Memory B cell (primary cell): ENCODE measurements around the gene CACNA2D2.

Experiments used
- ATAC-seq: fragments of 150-1000 bp; cut with Tn5 transposase; 2 replicates; pipeline ENCODE4 v1.10.0; 2021; ENCODE audit warnings: low read depth, mild to moderate bottlenecking, moderate library complexity
- DNase-seq, 2 donors: peaks; one replicate each; pipeline ENCODE4 v3.0.0; 2022; ENCODE audit warnings: low spot score in 2 of 2
- H3K27ac Mint-ChIP-seq: one replicate; pipeline ENCODE4 v1.8.0; 2022; ENCODE audit warnings: mild to moderate bottlenecking, moderate library complexity, mixed read lengths
- H3K27me3 Mint-ChIP-seq: one replicate; pipeline ENCODE4 v1.8.0; 2022; ENCODE audit warnings: mixed read lengths
- H3K36me3 Mint-ChIP-seq: one replicate; pipeline ENCODE4 v1.8.0; 2022; ENCODE audit warnings: mild to moderate bottlenecking, mixed read lengths
- H3K4me1 Mint-ChIP-seq: one replicate; pipeline ENCODE4 v1.8.0; 2022; ENCODE audit warnings: mixed read lengths
- H3K4me3 Mint-ChIP-seq: one replicate; pipeline ENCODE4 v1.8.0; 2022; ENCODE audit warnings: mild to moderate bottlenecking, moderate library complexity, mixed read lengths
- H3K9me3 Mint-ChIP-seq: one replicate; pipeline ENCODE4 v1.8.0; 2022; ENCODE audit warnings: mixed read lengths

The CACNA2D2 gene

DNA sequence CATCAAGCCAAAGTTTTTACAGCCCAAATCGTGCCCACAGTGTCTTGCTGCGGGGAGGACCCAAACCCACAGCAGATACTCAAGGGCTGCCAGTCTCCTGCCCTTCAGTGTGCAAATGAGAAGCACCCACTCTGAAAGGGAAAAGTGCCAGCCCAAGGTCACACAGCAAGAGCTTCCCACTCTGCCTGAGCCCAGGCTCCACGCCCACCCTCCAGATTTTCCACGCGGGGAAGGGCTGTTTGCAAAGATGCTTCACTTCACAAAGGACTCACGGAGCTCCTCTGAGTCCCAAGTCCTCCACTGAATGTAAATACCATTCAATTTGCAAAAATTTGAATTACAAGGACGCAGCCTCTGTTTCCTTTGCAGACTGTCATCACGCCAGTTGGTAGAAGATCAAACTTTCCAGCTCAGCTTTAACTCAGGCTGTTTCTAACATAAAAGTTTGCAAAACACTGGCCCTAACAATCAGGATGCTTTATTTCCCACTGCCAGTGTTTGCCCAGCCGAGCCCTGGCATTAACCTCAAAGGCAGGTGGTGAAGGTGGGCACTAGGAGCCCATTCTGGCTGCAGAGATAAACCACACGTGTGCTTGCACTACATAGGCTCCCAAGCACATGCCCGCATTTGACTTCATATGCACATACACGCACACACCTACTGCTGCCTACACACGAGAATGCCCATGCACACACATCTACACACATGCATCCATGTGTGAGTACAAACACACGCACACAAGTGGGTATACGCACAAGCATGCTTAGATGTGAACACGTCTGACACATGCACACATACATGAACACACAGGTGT lies 7.6 kb downstream of the CACNA2D2 start:
- H3K36me3 Mint-ChIP-seq: no peaks in the 10 kb centered on the region
- H3K4me1 Mint-ChIP-seq: no peaks in the 10 kb centered on the region
- no peak for DNase-seq
- no peak for ATAC-seq
- no peak overlapping the region for H3K27ac Mint-ChIP-seq
- H3K9me3 Mint-ChIP-seq: peaks cover 1% of the 10 kb centered on the region
- peaks cover 17% of the 10 kb centered on the region for H3K27me3 Mint-ChIP-seq
- no peak overlapping the region for H3K4me3 Mint-ChIP-seq

DNA sequence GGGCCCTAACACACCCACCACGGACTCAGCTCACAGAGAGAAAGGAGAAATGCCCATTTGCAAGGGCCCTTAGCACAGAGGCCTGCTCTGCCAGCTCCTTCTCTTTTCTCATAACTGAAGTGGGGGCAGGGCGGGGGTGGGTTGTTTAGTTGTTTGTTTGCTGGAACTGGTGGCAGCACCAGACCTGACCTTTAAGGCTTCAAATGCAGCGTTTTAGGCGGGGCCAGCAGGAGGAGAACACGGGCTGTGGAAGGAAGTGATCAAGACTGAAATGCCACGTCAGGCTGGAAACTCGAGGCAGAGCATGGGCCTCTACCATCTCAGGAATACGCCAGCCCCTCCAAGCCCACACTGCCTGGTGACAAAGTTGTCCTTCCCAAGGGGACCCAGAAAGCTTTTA lies 9.3 kb downstream of the CACNA2D2 start:
- Mint-ChIP-seq H3K27ac (no peak overlapping the region), H3K4me1 (no peaks in the 10 kb centered on the region), H3K36me3 (no peaks in the 10 kb centered on the region), H3K27me3 (peaks cover 13% of the 10 kb centered on the region), H3K9me3 (peaks cover 1% of the 10 kb centered on the region), H3K4me3 (no peak overlapping the region)
- ATAC-seq (no peak), DNase-seq (no peak)

DNA sequence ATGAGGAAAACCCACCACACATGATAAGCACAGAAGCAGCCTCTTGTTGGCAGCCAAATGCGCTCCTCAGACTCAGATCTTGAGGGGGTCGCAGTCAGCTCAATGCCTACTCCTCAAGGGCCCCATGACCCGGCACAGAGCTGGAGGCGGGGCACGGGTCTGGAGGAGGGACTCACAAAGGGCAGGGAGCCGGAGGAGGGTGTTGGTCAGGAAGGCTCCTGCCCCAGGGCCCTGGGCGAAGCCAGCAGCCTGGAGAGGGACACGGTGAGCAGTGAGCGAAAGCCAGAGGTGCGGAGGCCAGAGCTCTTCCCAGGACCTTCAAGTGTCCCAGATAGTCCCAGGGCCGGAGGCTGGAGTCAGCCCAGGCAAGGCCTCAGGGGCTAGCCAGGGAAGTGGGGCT lies 9.8 kb downstream of the CACNA2D2 start:
- Mint-ChIP-seq H3K27ac (no peak overlapping the region), H3K4me3 (no peak overlapping the region), H3K36me3 (no peaks in the 10 kb centered on the region), H3K27me3 (peaks cover 8% of the 10 kb centered on the region), H3K4me1 (no peaks in the 10 kb centered on the region), H3K9me3 (peaks cover 1% of the 10 kb centered on the region)
- DNase-seq: no peak
- ATAC-seq: no peak

DNA sequence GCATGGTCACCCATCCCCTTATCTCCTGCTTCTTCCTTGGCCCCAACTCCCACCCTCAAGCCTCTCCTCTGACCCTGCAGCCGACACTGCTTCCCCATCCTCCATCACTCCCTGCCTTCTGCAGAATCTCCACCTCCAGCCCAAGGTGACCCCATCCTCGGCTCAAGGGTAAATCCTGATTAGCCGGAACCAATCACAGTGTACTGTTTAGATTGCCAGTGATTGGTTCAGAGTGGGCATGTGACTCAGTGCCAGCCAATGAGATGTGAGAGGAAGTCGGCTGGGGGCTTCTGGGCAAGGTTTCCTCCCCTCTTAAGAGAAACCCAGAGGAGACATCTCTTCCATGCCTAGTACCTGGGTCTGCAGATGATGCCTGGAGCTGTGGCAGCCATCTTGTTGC lies 10.3 kb downstream of the CACNA2D2 start:
- H3K4me1 Mint-ChIP-seq: no peaks in the 10 kb centered on the region
- ATAC-seq: no peak
- H3K9me3 Mint-ChIP-seq: peaks cover 1% of the 10 kb centered on the region
- no peak overlapping the region for H3K27ac Mint-ChIP-seq
- no peak overlapping the region for H3K4me3 Mint-ChIP-seq
- DNase-seq: no peak
- peaks cover 8% of the 10 kb centered on the region for H3K27me3 Mint-ChIP-seq
- H3K36me3 Mint-ChIP-seq: no peaks in the 10 kb centered on the region

DNA sequence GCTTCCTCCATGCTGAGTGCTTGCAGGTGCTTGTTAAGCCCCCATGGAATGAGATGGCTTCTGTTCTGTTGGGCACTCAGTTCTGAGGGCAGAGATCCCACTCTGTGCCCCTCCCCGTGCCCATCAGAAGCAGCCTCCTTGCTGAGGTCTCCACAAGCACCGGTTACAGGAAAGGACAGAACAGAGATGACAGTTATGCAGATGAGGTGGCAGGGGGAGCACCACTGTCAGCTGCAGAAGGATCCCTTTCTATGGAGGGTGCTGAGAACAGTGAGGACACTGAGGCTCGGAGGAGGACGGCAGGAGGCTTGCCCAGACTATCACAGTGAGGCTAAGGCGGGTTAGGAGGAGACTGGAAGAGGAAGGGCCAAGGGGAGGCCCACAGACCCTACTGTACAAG lies 12.4 kb downstream of the CACNA2D2 start:
- Mint-ChIP-seq H3K4me1 (no peaks in the 10 kb centered on the region), H3K27me3 (peaks cover 4% of the 10 kb centered on the region), H3K9me3 (peaks cover 1% of the 10 kb centered on the region), H3K36me3 (no peaks in the 10 kb centered on the region), H3K27ac (no peak overlapping the region), H3K4me3 (no peak overlapping the region)
- ATAC-seq (no peak), DNase-seq (no peak)

DNA sequence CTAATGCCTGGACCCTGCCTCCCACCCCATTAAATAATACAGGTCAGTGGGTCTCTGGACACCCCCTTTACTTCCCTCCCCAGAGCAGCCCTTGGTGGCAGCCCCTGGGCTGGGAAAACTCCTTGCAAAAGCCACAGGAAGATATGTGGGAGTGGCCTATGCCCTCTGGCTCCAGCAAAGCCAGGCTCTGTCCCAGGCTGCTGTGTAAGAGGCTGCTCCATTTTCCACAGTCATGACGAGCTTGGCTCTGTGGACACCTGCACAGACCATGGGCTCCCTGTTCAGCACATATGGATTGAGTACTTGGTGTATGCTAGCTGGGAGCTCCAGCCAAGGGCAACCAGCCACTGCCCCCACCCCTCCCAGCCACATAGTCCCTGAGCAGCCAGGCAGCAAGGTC lies 13.0 kb downstream of the CACNA2D2 start:
- no peak for ATAC-seq
- Mint-ChIP-seq H3K4me3 (no peak overlapping the region), H3K4me1 (no peaks in the 10 kb centered on the region)

DNA sequence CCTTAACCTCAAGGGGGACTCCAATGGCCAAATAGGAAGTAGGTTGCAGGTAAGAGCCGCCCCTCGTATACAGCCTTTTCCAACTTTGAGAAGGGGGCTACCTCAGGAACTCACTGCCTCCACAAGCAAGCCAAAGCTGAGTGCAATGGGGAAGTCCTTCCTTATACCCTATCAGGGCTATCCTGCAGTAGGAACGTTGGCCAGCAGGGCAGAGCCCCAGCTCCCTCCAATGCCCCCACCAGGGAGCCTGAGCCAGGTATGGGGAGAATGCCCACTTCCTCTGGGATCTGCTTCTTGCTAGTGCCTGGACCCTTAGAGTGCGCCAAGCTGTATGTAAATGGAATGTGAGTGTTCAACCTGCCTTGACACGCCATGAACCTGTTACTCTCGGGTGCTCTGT lies 16.3 kb downstream of the CACNA2D2 start:
- DNase-seq (no peak), ATAC-seq (no peak)
- Mint-ChIP-seq H3K36me3 (no peaks in the 10 kb centered on the region), H3K9me3 (no peaks in the 10 kb centered on the region), H3K27me3 (peaks cover 9% of the 10 kb centered on the region), H3K27ac (no peak overlapping the region), H3K4me1 (no peaks in the 10 kb centered on the region), H3K4me3 (no peak overlapping the region)

More for the DNA sequence above, 13.0 kb downstream of the CACNA2D2 start:
- no peak overlapping the region for H3K27ac Mint-ChIP-seq
- no peak for DNase-seq
- peaks cover 4% of the 10 kb centered on the region for H3K27me3 Mint-ChIP-seq
- no peaks in the 10 kb centered on the region for H3K36me3 Mint-ChIP-seq
- peaks cover 1% of the 10 kb centered on the region for H3K9me3 Mint-ChIP-seq

DNA sequence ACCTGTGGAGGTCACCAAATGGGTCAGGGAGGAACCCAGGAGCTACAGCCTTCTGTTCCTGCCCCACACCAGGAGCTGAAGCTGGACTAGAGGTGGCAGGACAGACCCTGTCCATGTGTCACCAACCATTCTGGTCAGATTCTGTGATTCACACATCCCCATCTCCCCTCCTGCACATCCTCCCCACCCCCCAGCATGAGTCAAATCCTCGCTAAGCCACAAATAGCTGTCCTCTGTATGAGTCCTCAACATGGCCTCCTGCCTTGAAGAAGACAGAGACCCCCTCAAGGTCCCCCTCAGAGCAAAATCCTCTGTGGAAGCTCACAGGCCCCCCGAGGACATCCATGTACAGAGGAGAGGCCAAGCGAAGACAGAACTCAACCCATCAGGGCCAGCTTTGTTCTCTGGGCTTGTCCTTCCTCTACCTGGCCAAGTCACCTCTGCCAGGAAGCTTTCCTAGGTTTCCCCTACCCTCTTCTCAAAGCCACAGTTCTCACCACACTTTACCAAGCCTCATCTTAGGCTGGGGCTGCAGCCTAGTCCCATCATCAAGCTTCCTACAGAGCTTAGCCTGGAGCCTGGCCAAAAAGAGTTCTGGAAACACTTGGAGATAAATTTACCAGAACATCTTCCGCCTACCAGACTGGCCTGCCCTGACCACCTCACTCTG lies 17.1 kb downstream of the CACNA2D2 start:
- Mint-ChIP-seq H3K9me3 (no peaks in the 10 kb centered on the region), H3K27me3 (peaks cover 9% of the 10 kb centered on the region), H3K27ac (no peak overlapping the region), H3K4me1 (no peaks in the 10 kb centered on the region), H3K36me3 (no peaks in the 10 kb centered on the region), H3K4me3 (no peak overlapping the region)
- no peak for ATAC-seq
- DNase-seq: no peak

DNA sequence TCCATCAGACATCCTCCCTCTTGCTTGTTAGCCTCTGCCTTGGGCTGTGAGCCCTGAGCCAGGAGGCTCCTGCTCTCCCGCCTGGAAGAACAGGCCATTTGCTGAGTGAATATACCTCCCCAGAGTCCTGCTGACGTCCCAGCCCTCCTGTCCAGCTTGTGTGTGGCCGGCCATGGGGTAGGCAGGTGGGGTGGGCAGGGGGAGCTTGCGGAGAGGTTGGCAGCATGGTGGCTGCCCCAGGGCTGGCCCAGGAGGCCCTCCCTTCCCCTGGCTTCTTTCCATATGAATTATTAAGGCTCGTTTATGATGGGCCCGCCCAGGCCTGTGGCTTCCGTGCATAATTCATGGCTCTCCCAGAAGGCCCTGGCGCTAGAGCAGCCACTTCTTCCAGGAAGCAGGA lies 18.7 kb downstream of the CACNA2D2 start:
- ATAC-seq: no peak
- H3K4me1 Mint-ChIP-seq: no peaks in the 10 kb centered on the region

DNA sequence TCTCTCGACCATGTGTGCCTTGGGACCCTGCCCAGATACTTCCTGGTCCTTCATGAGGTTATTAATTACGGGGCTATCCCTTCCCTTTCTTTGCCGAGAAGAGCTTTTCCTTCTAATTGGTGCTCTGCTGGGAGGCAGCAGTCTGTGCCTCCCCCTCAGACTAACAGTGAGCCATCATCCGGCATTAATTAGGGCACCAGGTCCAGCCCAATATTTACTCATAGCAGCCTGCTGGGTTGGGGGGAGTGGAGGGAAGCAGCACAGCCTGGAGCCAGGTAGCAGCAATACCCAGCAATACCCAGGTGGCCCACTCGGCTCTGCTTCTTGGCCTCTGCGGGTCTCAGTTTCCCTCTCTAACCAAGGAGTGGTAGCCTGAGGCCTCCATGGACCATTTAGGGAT lies 20.1 kb downstream of the CACNA2D2 start:
- no peak overlapping the region for H3K4me3 Mint-ChIP-seq
- DNase-seq: no peak
- H3K27me3 Mint-ChIP-seq: peaks cover 9% of the 10 kb centered on the region
- no peak for ATAC-seq
- no peaks in the 10 kb centered on the region for H3K36me3 Mint-ChIP-seq
- H3K9me3 Mint-ChIP-seq: no peaks in the 10 kb centered on the region
- no peak overlapping the region for H3K27ac Mint-ChIP-seq
- no peaks in the 10 kb centered on the region for H3K4me1 Mint-ChIP-seq

More for the DNA sequence above, 18.7 kb downstream of the CACNA2D2 start:
- Mint-ChIP-seq H3K27ac (no peak overlapping the region), H3K36me3 (no peaks in the 10 kb centered on the region), H3K4me3 (no peak overlapping the region), H3K27me3 (peaks cover 9% of the 10 kb centered on the region), H3K9me3 (no peaks in the 10 kb centered on the region)
- no peak for DNase-seq

DNA sequence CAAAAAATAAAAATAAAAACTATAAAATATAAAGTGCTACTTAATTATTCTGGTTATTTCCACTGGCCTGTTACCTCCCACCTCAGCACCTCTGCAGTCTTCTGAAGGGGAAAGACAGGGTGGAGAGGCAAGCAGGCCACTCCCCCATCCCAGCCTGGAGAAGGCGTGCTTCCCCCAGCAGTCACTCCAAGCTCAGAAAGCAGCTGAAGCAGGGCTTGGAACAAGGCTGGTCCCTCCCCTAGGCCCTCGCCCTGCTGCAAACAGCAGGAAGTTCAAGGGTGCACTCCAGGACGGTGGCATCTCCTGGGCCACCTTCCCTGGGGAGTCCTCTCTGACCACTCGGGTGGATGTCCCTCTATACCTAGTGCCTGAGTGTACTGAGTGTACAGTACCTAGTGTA lies 21.4 kb downstream of the CACNA2D2 start:
- H3K27me3 Mint-ChIP-seq: peaks cover 9% of the 10 kb centered on the region
- H3K4me3 Mint-ChIP-seq: no peak overlapping the region
- ATAC-seq (no peak), DNase-seq (no peak)
- no peak overlapping the region for H3K27ac Mint-ChIP-seq
- H3K4me1 Mint-ChIP-seq: no peaks in the 10 kb centered on the region
- H3K36me3 Mint-ChIP-seq: no peaks in the 10 kb centered on the region
- no peaks in the 10 kb centered on the region for H3K9me3 Mint-ChIP-seq

DNA sequence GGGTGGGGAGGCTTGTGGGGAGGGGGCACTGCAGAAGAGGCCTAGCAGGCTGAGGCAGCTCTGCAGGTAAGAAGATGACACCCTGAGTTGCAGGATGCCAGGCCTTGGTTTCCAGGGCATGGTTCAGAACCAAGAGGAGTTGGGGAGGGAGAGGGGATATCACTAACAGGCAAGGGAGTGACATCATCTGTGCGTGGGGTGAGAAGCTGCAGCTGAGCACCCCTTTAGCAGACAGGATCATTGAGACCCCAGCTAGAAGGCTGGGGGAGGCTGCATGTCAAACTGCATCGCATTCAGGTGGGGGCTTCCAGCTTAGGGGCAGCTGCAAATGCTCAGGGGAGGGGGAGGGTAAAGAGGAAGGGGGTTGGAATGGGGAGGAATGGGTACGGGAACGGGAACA lies 23.0 kb downstream of the CACNA2D2 start:
- H3K36me3 Mint-ChIP-seq: no peaks in the 10 kb centered on the region
- no peak for DNase-seq
- H3K27me3 Mint-ChIP-seq: peaks cover 8% of the 10 kb centered on the region
- H3K4me3 Mint-ChIP-seq: no peak overlapping the region
- H3K27ac Mint-ChIP-seq: no peak overlapping the region
- H3K9me3 Mint-ChIP-seq: no peaks in the 10 kb centered on the region
- no peaks in the 10 kb centered on the region for H3K4me1 Mint-ChIP-seq
- ATAC-seq: no peak

DNA sequence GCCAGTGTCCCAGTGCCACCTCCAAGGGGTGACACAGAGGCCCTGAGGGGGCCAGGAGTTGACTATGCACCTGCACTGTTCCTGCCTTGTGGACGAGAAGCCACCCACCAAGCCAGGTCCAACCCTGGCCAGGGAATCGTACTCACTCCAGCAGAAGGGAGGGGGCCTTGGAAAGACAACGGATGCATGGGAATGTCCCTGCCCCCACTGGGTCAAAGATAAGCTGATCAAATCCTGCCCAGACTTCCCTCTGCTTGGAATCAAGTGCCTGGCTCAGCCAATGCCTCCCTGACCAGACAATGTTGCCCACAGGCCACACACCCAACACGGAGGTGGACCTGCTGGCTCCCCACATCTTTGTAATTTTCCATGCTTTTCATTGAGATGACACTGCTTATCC lies 23.9 kb downstream of the CACNA2D2 start:
- Mint-ChIP-seq H3K27me3 (peaks cover 9% of the 10 kb centered on the region), H3K27ac (no peak overlapping the region), H3K4me3 (no peak overlapping the region), H3K9me3 (no peaks in the 10 kb centered on the region), H3K36me3 (no peaks in the 10 kb centered on the region), H3K4me1 (no peaks in the 10 kb centered on the region)
- ATAC-seq: no peak
- no peak for DNase-seq

DNA sequence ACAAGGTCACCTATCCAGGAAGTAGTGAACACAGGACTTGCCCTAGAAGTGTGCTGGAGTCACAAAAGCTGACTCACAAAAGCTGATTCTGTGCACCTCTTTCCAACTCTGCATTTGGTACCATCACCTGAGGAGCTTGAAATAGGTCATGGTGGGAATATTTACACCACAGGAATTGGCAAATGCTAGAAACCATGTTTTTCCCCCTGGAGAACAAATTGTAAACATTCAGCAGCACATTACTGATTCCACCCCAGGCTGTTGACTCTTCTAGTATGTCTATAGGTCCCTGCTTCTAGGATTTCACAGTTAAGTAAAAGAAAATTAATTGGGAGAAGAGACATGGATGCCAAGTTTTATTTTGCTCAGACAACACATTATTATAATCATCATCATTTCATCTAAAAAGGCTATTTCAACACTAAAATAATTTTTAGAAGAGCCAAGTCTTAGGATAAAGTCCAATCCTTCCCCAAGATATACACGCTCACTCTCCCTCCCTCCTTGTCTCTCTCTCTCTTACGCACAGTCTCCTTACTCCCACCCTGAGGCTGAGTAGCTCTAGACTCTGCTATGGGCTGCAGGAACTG lies 24.7 kb downstream of the CACNA2D2 start:
- Mint-ChIP-seq H3K9me3 (no peaks in the 10 kb centered on the region), H3K4me3 (no peak overlapping the region), H3K27ac (no peak overlapping the region), H3K4me1 (no peaks in the 10 kb centered on the region), H3K27me3 (peaks cover 4% of the 10 kb centered on the region), H3K36me3 (no peaks in the 10 kb centered on the region)
- DNase-seq (no peak), ATAC-seq (no peak)
